Right lobe of liver (tissue), 4 donors: ENCODE measurements around the gene MYLK.

Source experiments
- CTCF ChIP-seq, 4 donors: fragments of 200-600 bp in 3 of 4; fragments of 450-650 bp in 1 of 4; IDR thresholded peaks; one replicate each; pipeline versions ENCODE4 v1.5.1 to v1.8.0; 2016 to 2022; ENCODE audit warnings: antibody characterized with exemption in 4 of 4, mild to moderate bottlenecking in 2 of 4
- POLR2A ChIP-seq: fragments of 450-650 bp; IDR thresholded peaks from one replicate; pipeline ENCODE4 v1.6.1; 2017; ENCODE audit warnings: antibody characterized with exemption, mild to moderate bottlenecking
- donor health status: DM: no; HTN: no; CAD: no.
- donor health status: DM: no; HTN: no; CAD: no.
- donor health status: DM: no; HTN: yes; CAD: no.

- TF ChIP-seq CTCF (IDR thresholded peaks at IDR 0.05) (no peak), POLR2A (no peak)
Measured at GRCh38 chr3:123789160-123789559, 95.0 kb downstream of the MYLK start.
